HG03571 (cell line): Measurements from ENCODE around the gene RNASEH2A.

Experiments used
- ATAC-seq: cut with Tn5 transposase; IDR thresholded peaks from one replicate; pipeline ENCODE4 v1.9.1; 2021; ENCODE audit not compliant: unreplicated experiment

Gene RNASEH2A

GRCh38 chr19:12856653-12857052, 50.3 kb downstream of the RNASEH2A start:
- no peak for ATAC-seq

- ATAC-seq, result no peak
Measured at GRCh38 chr19:12858041-12858928, 51.9 kb downstream of the RNASEH2A start.

GRCh38 chr19:12859546-12859945, 53.2 kb downstream of the RNASEH2A start:
- no peak for ATAC-seq
